NK-92 (cell line): Measurements from ENCODE around the gene TAMALIN.
"Not testable (repeated sequence)": the region's sequence is repeated elsewhere in the genome, so short reads cannot be mapped to it uniquely, and the experiment has no call there.

Source experiments
- DNase-seq: peaks from one replicate; lab custom pipeline; 2025; ENCODE audit not compliant: unreplicated experiment; lab: John Stamatoyannopoulos, UW

Gene TAMALIN

GRCh38 chr12:52006726-52007157, at the start of gene TAMALIN:
Gene TAMALIN, plus strand, starts transcription at chr12:52006946. Its CDS starts 74 bp downstream, at chr12:52007020.
- peak; percentile 44 for DNase-seq

- DNase-seq, result no peak
Measured at GRCh38 chr12:51958542-51958941, 48.2 kb upstream of the TAMALIN start.

- no peak for DNase-seq
Measured at GRCh38 chr12:51959211-51959610, 47.5 kb upstream of the TAMALIN start.

- DNase-seq, result no peak
Measured at GRCh38 chr12:51959921-51960320, 46.8 kb upstream of the TAMALIN start.

GRCh38 chr12:51960488-51960887, 46.3 kb upstream of the TAMALIN start:
- no peak for DNase-seq

- DNase-seq, result no peak
Measured at GRCh38 chr12:51960890-51961289, 45.9 kb upstream of the TAMALIN start.

- no peak for DNase-seq
Measured at GRCh38 chr12:51961834-51962233, 44.9 kb upstream of the TAMALIN start.

GRCh38 chr12:51962737-51963136, 44.0 kb upstream of the TAMALIN start:
- no peak for DNase-seq

- no peak for DNase-seq
Measured at GRCh38 chr12:51963477-51963876, 43.3 kb upstream of the TAMALIN start.

- DNase-seq, result no peak
Measured at GRCh38 chr12:51969643-51970042, 37.1 kb upstream of the TAMALIN start.

GRCh38 chr12:51970904-51971646, 35.7 kb upstream of the TAMALIN start:
- no peak for DNase-seq

GRCh38 chr12:51971679-51972421, 34.9 kb upstream of the TAMALIN start:
- DNase-seq, result no peak

GRCh38 chr12:51972422-51972812, 34.3 kb upstream of the TAMALIN start:
- DNase-seq, result no peak

GRCh38 chr12:51972849-51973273, 33.9 kb upstream of the TAMALIN start:
- DNase-seq, result no peak

- DNase-seq, result no peak
Measured at GRCh38 chr12:51973560-51973959, 33.2 kb upstream of the TAMALIN start.

GRCh38 chr12:51974646-51975045, 32.1 kb upstream of the TAMALIN start:
- DNase-seq, result no peak

- DNase-seq, result no peak
Measured at GRCh38 chr12:51975196-51975595, 31.6 kb upstream of the TAMALIN start.

GRCh38 chr12:51976376-51977160, 30.2 kb upstream of the TAMALIN start:
- no peak for DNase-seq

GRCh38 chr12:51977320-51977753, 29.4 kb upstream of the TAMALIN start:
- no peak for DNase-seq

- not testable (repeated sequence) for DNase-seq
Measured at GRCh38 chr12:51979306-51979705, 27.4 kb upstream of the TAMALIN start.

GRCh38 chr12:51980051-51980808, 26.5 kb upstream of the TAMALIN start:
- no peak for DNase-seq
